NB4 (cell line): ENCODE measurements around the gene KLHL18.
"Not testable (repeated sequence)": the region's sequence is repeated elsewhere in the genome, so short reads cannot be mapped to it uniquely, and the experiment has no call there.

ENCODE experiments used
- DNase-seq: peaks from one replicate; pipeline ENCODE4 v3.0.0; 2010; ENCODE audit warnings: low read depth
- H3K4me3 ChIP-seq: one replicate; pipeline ENCODE4 v1.5.1; 2011; ENCODE audit warnings: mild to moderate bottlenecking, low read depth, low read length, moderate library complexity
- MYC ChIP-seq: IDR thresholded peaks from 2 replicates; pipeline ENCODE4 v1.6.1; 2011; ENCODE audit warnings: low read depth, low read length
- POLR2A ChIP-seq: IDR thresholded peaks from 2 replicates; pipeline ENCODE4 v1.6.1; 2011; ENCODE audit warnings: mild to moderate bottlenecking; ENCODE audit not compliant: insufficient read length; ENCODE audit errors: extremely low read depth
- TF ChIP-seq, protein P1 (sequence below): IDR thresholded peaks from one replicate; pipeline ENCODE4 v1.5.1; 2012; ENCODE audit warnings: low read depth, low read length
- TF ChIP-seq, protein P2 (sequence below): IDR thresholded peaks from 2 replicates; pipeline ENCODE4 v1.6.1; 2011; ENCODE audit warnings: low read depth, low read length

The KLHL18 gene

DNA sequence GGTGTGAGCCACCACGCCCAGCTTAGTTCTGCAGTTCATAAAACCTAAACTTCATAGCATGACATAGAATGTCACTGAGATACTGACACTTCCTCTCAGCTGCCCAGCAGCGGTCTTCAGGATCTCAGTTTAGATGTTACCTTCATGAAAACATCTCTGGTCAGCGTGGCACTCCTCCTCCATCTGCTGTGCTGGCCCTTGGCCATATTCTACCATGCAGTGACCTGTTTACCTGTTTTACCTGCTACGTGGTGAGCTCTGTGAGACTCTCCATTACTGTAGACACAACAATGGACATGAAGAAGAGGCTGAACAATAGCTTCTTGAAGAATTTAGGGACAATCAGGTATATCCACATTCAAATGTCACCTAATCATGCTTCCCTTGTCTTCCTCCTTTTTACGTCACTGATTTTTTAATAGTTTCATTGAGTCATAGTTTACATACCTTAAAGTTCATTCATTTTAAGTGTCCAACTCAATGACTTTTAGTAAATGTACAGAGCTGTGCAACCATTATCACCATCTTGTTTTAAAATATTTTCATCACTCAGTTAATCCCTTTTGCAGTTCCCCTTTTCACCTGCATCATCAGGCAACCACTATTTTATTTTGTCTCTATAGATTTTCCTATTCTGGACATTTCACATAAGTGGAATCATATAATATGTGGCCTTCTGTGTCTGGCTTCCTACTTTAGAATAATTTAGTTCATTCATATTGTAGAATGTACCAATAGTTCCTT is 65.8 kb downstream of the KLHL18 start:
- H3K4me3 ChIP-seq = no peak overlapping the region
- TF ChIP-seq, protein P1, sequence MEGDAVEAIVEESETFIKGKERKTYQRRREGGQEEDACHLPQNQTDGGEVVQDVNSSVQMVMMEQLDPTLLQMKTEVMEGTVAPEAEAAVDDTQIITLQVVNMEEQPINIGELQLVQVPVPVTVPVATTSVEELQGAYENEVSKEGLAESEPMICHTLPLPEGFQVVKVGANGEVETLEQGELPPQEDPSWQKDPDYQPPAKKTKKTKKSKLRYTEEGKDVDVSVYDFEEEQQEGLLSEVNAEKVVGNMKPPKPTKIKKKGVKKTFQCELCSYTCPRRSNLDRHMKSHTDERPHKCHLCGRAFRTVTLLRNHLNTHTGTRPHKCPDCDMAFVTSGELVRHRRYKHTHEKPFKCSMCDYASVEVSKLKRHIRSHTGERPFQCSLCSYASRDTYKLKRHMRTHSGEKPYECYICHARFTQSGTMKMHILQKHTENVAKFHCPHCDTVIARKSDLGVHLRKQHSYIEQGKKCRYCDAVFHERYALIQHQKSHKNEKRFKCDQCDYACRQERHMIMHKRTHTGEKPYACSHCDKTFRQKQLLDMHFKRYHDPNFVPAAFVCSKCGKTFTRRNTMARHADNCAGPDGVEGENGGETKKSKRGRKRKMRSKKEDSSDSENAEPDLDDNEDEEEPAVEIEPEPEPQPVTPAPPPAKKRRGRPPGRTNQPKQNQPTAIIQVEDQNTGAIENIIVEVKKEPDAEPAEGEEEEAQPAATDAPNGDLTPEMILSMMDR = no peak
- TF ChIP-seq MYC (no peak), POLR2A (no peak)
- TF ChIP-seq, protein P2, sequence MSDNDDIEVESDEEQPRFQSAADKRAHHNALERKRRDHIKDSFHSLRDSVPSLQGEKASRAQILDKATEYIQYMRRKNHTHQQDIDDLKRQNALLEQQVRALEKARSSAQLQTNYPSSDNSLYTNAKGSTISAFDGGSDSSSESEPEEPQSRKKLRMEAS = no peak
- DNase-seq = no peak

DNA sequence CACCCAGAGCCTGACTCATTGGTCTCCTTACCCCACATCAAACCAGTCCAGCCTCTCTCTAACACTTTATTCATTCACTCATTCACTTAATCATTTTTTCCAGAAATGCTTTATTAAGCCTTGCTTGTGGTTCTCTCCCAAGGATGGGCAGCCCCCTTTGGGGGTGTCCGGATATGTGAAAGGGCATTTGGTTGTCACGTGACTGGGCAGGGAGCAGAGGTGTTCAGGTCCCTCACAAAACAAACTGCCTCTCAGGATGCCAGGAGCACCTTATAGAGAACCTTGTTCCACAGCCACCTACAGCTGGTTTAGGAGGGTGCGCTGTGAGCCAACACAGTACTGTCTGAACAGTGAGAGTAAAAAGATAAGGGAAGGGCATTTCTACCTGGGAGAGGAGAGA is 72.3 kb downstream of the KLHL18 start:
- no peak for DNase-seq
- no peak overlapping the region for H3K4me3 ChIP-seq
- no peak for TF ChIP-seq MYC
- TF ChIP-seq, protein P1 = no peak
- TF ChIP-seq POLR2A = no peak
- TF ChIP-seq, protein P2 = no peak

DNA sequence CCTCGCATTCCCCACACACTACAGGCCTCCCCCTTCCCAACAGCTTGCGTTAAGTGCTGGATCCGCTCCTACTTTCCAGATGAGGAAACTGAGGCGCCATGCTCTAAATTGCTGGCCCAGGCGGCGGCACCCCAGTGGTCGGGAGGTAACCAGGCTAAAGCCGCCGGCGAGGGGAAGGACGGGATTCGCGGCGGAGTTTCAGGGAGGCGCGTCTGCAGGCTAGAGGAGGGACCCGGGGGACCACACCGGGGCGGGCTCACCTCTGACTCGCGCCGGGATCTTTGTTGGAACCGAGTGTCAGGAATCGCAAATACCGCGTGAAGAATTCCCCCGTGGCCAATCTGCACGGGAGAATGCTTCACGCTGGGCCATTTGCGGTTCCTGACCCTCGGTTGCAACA is 73.5 kb downstream of the KLHL18 start:
- no peak overlapping the region for H3K4me3 ChIP-seq
- no peak for DNase-seq
- TF ChIP-seq MYC = no peak
- TF ChIP-seq, protein P2 = no peak
- no peak for TF ChIP-seq POLR2A
- TF ChIP-seq, protein P1 = no peak

DNA sequence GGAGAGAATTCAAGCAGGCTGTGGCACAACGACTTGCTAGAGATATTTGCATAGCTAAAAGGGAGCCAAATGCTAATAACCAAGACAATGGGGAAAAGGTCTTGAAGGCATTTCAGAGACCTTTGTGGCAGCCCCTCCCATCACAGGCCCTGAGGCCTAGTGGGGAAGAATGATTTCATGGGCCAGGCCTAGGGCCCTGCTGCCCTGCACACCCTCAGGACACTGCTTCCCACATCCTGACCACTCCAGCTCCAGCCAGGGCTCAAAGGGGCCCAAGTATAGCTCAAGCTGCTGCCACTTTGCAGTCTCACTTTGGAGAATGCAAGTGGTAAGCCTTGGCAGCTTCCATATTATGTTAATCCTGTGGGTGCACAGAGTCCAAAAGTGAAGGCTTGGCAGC is 76.6 kb downstream of the KLHL18 start:
- H3K4me3 ChIP-seq = no peak overlapping the region
- no peak for DNase-seq
- TF ChIP-seq, protein P1 = no peak
- TF ChIP-seq POLR2A = no peak
- no peak for TF ChIP-seq MYC
- TF ChIP-seq, protein P2 = no peak

DNA sequence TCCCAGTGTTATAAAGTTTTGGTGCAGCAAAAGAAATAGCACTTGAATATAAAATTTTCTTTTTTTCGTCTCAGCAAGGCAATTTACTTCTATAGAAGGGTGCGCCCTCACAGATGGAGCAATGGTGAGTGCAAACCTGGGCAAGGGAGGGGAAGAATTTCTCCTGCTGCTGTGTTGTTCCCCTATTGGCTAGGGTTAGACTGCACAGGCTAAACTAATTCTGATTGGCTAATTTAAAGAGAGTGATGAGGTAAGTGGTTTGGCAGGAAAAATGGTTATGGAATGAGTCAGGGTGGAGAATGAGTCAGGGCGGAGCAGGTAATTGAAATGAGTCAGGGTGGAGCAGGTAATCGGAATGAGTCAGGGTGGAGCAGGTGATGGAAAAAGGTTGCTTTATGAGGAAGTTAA is 77.4 kb downstream of the KLHL18 start:
- DNase-seq, H3K4me3 ChIP-seq: not testable (repeated sequence)

DNA sequence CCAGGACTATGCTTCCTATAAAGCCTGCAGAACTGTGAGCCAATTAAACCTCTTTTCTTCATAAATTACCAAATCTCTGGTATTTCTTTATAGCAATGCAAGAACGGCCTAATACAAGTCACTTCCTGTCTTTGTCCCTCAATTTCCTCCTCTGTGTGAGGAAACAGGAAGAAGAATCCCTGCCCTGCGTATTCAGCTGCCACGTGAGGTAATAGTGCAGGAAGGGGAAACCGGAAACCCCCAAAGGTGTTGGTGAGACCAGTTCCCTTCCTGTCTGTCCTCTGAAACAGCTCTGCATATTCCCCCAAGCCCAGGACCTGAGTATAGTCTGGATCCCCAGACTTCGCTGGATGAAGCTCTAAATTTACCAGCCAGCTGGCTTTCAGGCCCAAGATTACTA is 80.0 kb downstream of the KLHL18 start:
- DNase-seq = peak; percentile 37
- no peak for TF ChIP-seq MYC
- TF ChIP-seq, protein P1 = no peak
- TF ChIP-seq, protein P2 = no peak
- no peak for TF ChIP-seq POLR2A
- no peak overlapping the region for H3K4me3 ChIP-seq
